Adipose tissue (tissue), 3 donors: Measurements from ENCODE around the gene FFAR1. TPM values are rescaled to one million over a fixed set of nuclear protein-coding genes. Genes with fewer than 3 reads are reported as not detected.
"Not testable (repeated sequence)": the region's sequence is repeated elsewhere in the genome, so short reads cannot be mapped to it uniquely, and the experiment has no call there.

Experiments
- H3K27ac ChIP-seq: one replicate; pipeline ENCODE4 v1.5.1; 2013; ENCODE audit warnings: low read depth, low read length
- WGBS, 3 donors: extraction: QIAGEN DNeasy Blood & Tissue Kit; methylation state at CpG; one replicate each; pipeline ENCODE4 v1.1.7; 2013; 5-methylcytosine and 5-hydroxymethylcytosine counted together
- polyA plus RNA-seq, 3 donors: library from polyadenylated mRNA; stranded (reverse); fragments of 200-250 nt; gene quantifications; one replicate each; pipeline ENCODE4 v1.2.3, GENCODE V29; 2013
- donor health status: healthy with polysubstance abuse.
- donor health status: Bipolar disorder and iron deficiency.
- donor health status: healthy.

Gene FFAR1
- polyA plus RNA-seq, 3 donors = 2.2 TPM; not detected in 2

DNA sequence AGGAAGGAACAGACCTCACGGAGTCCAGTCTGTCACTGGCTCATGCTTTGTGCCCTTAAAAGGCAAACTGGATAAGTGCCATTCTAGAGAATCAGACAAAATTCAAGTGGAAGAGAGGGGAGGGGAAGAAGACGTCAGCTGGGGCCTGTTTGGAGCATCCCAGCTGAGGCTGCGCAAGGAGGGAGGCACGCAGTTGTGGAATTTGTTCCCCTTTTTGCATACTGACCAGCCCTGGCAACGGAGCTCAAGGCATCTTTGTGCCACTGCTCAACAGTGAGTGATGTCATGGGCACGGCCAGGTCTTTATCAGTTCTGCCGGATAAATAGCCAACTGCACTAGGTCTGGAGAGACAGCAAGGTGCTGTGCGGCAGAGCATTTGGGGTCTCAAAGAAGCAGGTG is 23.0 kb downstream of the FFAR1 start, which contains the start of gene GPR42:
Gene GPR42 (plus strand): TSS at position 347 of the 400 bp plus-strand sequence. CDS start 292 bp downstream, outside the sequence.
- no peak within 1 kb of the TSS for H3K27ac ChIP-seq
- WGBS, 3 donors = 89 to 91% methylated on average over 7 of the region's 8 CpGs; no CpG with 5 or more reads in 1 of the 3 donors

DNA sequence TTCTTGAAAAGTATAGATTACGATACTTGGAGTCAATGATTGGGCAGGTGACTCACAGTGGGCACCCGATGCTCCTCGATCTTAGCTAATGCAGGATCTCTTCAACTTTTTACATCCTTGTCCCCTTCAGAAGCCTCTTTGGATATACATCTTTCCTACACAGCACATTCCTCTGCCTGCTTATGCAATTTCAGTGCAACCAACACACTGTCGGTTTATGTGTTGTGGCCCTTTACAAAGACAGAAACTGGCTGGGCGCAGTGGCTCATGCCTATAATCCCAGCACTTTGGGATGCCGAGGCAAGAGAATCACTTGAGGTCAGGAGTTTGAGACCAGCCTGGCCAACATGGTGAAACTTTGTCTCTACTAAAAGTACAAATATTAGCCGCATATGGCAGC is 25.8 kb downstream of the FFAR1 start:
- no peak overlapping the region for H3K27ac ChIP-seq
- WGBS, 3 donors = 83 to 87% (median 87%) methylated on average over 7 of the region's 7 CpGs

DNA sequence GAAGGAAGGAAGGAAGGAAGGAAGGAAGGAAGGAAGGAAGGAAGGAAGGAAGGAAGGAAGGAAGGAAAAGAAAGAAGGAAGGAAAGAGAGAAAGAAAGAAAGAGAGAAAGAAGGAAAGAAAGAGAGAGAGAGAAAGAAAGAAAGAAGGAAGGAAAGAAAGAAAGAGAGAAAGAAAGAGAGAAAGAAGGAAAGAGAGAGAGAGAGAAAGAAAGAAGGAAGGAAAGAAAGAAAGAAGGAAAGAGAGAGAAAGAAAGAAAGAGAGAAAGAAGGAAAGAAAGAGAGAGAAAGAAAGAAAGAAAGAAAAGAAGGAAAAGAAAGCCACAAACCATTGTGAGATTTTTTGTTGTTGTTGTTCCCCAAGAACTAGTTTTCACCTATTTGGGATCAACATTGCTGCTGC is 26.3 kb downstream of the FFAR1 start:
- H3K27ac ChIP-seq = not testable (repeated sequence)

DNA sequence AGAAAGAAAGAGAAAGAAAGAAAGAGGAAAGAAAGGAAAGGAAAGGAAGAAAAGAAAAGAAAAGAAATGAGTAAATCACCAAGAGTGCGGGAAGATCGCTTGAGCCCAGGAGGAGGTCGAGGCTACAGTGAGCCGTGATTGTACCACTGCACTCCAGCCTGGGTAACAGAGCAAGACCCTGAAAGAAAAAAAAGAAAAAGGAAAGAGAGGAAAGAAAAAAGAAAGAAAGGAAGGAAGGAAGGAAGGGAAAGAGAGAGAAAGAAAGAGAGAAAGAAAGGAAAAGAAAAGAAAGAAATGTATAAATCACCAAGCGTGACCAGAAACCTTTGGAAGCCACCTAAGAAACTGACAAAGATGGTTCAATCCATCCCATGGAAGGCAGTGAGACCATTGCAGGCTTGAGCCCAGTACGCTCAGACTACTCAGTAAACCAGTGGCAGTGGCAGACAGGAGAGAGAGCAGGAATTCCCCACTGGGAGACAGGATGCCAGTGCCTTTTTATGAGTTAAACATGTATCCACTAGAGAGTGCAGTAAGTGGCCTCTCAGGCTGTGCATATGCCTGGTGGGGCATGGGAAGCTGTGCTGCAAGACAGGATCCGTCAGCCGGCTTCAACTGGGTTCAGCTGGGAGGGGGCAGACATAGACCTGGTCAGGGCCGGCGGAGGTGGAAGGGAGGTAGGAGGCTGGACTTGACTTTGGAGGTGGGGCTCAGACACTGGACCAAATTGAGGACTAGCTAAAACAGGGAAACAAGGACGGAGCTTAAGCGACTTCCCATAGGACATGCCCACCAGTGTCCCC is 28.0 kb downstream of the FFAR1 start:
- 89 to 95% (median 91%) methylated on average over 12 of the region's 12 CpGs for WGBS, 3 donors
- no peak overlapping the region for H3K27ac ChIP-seq

DNA sequence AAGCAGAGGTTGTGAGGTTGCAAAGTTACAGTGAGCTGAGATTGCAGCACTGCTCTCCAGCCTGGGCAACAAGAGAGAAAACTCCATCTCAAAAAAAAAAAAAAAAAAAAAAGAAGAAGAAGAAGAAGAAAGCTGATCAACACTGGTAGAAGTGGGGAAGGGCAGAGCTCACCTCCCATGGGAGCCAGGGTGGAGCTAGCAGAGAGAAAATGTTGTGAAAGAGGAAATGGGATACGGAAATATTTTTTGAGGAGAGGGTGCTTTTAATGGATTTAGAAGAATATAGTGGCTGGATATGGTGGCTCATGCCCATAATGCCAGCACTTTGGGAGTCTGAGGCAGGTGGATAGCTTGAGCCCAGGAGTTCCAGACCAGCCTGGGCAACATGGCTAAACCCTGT is 30.0 kb downstream of the FFAR1 start:
- WGBS, 3 donors = 5 to 44% (median 31%) methylated on average over 1 of the region's 1 CpG
- H3K27ac ChIP-seq = no peak overlapping the region

DNA sequence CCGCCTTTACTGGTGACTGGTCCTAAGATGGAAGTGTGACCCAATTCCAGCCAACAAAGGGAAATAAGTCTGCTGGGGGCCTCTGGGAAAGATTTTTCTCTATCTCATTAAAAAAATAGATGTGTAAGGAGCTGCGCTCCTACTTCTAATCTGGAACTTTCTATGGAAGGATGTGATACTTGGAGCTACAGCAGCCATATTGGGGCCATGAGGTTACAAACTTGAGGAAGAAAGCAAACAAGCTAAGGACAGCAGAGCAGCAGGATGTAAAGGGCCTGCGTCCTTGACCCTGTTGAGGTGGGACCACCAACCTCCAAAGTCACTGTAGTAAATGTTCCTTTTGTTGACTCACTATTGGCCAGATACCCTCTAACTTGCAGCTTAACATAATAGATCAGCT is 30.7 kb downstream of the FFAR1 start:
- WGBS, 3 donors = 95 to 98% (median 97%) methylated on average over 3 of the region's 3 CpGs
- H3K27ac ChIP-seq = no peak overlapping the region

DNA sequence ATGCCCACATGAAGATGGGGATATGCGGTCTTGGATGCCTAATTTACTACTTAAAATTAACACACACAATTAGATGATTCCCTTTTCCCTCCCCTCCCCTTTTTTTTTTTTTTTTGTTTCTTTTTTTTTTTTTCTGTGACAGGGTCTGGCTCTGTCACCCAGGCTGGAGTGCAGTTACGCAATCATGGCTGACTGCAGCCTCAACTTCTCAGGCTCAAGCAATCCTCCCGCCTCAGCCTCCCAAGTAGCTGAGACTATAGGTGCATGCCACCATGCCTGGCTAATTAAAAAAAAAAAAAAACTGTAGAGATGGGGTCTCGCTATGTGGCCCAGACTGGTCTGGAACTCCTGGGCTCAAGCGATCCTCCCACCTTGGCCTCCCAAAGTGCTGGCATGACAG is 31.8 kb downstream of the FFAR1 start:
- 88 to 97% (median 97%) methylated on average over 5 of the region's 5 CpGs for WGBS, 3 donors
- not testable (repeated sequence) for H3K27ac ChIP-seq

DNA sequence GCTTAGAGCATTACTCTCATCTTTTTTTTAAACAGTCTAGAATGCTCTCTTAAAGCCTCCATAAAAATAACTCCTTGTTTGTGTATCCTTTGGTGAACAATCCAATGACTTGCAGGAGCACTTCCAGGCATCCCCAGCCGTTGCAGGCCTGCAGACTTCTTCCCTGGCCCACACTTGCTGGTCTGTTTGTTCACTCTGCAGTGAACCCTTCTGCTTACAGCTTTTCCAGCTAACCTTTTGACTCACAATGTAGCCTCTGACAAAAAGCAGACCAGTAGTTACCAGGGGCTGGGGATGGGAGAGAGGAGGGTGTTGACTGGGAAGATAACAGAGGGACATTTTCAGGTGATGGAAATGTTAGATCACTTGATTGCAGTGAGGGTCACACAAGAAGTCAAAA is 32.3 kb downstream of the FFAR1 start:
- no peak overlapping the region for H3K27ac ChIP-seq
- WGBS, 3 donors = 32 to 55% (median 42%) methylated on average over 1 of the region's 1 CpG

DNA sequence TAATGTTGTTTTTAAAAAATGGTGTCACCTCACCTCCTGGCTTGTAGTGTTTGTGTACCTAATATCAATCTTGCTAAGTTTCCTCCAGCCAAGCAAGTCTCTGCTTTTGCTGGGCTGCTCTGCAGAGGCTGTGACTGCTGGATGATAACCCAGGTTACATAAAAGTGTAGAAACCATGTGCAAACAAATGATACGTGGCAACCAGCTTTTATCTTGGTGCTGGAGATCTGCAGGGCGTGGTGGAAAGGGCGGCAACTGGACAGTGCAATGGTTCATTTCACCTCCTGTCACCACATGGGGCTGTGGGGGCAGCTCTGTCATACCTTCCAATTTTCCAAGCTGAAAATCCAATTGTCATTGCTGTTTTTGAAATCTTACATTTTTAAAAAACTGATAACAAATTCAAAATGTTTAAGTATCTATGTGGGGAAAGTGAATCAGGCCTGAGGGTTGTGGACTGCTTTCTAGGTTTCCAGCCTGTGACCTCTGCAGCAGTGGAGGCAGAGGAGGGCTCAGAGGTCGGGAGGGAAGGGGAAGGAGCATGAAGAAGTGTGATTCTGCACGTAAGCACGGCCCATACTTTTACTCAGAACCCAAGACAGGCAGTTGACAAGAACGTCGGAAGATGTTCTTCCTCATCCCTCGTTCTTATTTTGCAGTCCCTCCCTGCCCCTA is 32.9 kb downstream of the FFAR1 start:
- 62 to 66% (median 66%) methylated on average over 9 of the region's 9 CpGs for WGBS, 3 donors
- H3K27ac ChIP-seq = no peak overlapping the region

DNA sequence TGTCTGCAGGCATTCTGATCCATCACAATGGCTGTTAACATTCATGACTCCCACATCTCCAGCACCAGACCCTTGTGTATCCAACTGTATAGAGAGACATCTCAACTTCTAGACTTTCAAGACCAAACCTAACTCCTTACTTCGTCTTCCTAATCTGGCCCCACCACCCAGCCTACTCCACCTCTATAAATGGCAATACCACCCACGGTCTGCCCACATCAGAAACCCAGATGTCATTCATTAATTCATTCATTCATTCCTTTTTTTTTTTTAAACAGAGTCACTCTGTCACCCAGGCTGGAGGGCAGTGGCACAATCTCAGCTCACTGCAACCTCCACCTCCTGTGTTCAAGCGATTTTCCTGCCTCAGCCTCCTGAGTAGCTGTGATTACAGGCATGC is 33.6 kb downstream of the FFAR1 start:
- no peak overlapping the region for H3K27ac ChIP-seq
- WGBS, 3 donors = 60 to 89% (median 66%) methylated on average over 3 of the region's 3 CpGs

DNA sequence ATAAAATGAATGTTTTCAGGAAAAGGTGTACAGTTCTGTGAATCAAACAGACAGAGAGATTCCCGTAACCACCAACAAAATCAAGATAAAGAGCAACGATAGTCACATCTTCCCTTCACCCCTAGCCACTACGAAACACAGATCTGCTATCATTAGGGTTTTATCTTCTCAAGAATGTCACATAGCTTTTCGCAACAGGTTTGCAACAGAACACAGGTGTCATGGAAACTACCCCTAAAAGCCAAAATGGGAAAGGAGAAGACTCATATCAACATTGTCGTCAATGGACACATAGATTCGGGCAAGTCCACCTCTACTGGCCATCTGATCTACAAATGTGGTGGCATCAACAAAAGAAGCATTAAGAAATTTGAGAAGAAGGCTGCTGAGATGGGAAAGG is 34.2 kb downstream of the FFAR1 start:
- 90 to 95% (median 93%) methylated on average over 6 of the region's 6 CpGs for WGBS, 3 donors
- H3K27ac ChIP-seq = no peak overlapping the region

DNA sequence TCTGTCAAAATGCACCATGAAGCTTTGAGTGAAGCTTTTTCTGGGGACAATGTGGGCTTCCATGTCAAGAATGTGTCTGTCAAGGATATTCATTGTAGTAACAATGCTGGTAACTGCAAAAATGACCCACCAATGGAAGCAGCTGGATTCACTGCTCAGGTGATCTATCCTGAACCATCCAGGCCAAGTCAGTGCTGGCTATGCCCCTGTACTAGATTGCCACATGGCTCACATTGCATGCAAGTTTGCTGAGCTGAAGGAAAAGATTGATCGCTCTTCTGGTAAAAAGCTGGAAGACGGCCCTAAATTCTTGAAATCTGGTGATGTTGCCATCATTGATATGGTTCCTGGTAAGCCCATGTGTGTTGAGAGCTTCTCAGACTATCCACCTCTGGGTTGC is 35.8 kb downstream of the FFAR1 start:
- no peak overlapping the region for H3K27ac ChIP-seq
- 86 to 91% (median 89%) methylated on average over 2 of the region's 2 CpGs for WGBS, 3 donors

DNA sequence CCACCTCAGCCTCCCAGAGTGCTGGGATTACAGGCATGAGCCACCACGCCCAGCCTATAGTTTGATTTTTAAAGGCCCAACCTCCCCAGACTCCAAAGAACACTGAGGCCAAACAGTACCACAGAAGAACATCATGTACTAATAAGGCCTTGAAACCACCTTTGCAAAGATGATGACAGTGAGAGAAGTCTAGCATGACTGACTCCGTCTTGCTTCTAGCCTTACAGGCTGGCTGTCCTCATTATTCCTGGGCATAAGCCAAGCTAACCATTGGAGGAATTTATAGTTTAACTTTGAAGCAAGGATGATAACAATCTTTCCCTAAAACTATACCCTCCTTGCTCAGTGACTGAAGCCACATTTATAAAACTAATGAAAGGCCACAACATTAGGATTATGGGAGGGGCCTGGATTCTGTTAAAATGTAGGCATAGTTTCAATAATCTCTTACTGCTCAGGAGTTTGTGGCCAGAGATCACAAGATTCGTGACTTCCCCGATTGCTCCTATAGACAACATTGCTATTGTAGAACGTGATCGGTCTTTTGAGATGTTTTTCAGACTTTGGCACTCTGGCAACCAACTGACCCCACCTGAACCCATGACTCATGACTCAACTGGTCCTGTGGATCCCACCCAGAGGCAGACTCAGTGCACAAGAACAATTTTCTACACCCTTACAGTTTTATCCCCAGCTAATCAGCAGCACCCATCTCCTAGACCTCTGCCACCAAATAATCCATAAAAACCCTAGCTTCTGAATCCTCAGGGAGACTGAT is 40.8 kb downstream of the FFAR1 start:
- WGBS, 3 donors = 80 to 97% (median 87%) methylated on average over 6 of the region's 6 CpGs
- H3K27ac ChIP-seq = no peak overlapping the region

DNA sequence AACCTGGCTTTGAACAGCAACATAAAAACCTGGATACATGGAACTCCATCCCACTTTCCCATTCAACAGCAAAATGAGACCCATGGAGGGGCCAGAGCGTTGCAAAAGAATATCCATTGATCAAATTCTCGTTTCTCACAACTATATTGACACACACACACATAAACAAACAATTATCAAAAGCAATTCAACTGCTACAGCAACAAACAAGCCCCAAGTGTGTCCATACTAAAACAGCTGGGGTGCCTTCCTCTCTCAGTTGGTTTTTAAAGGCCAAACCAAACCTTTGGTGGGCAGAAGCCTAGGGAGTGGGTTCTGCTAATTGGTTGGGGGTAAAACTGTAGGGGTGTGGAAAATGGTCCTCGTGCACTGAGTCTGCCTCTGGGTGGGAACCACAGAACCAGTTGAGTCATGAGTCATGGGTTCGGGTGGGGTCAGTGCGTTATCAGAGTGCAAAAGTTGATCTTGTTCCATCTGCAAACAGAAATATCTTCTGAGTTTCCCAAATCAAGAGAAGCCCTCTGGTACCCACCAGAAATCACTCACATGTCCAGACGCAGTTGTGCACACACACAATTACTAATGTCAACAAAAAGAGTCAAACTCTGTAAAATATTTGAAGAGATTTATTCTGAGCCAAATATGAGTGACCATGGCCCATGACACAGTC is 41.6 kb downstream of the FFAR1 start:
- no peak overlapping the region for H3K27ac ChIP-seq
- WGBS, 3 donors = 70 to 75% (median 74%) methylated on average over 6 of the region's 6 CpGs

DNA sequence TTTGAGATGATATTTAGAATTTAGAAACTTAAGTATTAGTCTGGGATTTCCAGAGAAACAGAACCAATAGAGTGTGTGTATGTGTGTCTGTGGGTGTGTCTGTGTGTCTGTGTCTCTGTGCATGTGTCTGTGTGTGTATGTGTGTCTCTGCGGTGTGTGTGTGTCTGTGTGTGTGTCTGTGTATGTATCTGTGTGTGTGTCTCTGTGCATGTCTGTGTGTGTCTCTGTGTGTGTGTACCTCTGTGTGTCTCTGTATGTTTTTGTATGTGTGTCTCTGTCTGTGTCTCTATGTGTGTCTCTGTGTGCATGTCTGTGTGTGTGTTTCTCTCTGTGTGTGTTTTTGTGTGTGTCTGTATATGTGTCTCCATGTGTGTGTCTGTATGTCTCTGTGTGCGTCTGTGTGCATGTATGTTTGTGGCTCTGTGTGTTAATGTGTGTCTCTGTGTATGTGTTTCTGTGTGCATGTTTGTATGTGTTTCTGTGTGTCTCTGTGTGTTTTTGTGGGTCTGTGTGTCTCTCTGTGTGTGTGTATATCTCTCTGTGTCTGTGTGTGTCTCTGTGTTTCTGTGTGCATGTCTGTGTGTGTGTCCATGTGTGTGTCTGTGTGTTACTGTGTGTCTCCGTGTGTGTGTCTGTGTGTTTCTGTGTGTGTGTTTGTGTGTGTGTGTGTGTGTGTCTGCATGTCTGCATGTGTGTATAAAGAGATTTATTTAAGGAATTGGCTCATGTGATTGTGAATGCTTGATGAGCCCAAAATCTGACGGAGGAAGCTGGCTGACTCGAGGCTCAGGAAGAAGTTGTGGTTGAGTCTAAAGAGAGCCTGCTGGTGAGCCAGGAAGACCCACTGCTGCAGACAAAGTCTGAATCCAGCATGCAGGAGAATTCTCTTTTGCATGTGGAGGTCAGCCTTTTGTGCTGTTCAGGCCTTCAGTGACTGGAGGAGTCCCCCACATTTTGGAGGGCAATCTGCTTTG is 45.3 kb downstream of the FFAR1 start:
- no peak overlapping the region for H3K27ac ChIP-seq
- 66 to 83% (median 69%) methylated on average over 5 of the region's 5 CpGs for WGBS, 3 donors

DNA sequence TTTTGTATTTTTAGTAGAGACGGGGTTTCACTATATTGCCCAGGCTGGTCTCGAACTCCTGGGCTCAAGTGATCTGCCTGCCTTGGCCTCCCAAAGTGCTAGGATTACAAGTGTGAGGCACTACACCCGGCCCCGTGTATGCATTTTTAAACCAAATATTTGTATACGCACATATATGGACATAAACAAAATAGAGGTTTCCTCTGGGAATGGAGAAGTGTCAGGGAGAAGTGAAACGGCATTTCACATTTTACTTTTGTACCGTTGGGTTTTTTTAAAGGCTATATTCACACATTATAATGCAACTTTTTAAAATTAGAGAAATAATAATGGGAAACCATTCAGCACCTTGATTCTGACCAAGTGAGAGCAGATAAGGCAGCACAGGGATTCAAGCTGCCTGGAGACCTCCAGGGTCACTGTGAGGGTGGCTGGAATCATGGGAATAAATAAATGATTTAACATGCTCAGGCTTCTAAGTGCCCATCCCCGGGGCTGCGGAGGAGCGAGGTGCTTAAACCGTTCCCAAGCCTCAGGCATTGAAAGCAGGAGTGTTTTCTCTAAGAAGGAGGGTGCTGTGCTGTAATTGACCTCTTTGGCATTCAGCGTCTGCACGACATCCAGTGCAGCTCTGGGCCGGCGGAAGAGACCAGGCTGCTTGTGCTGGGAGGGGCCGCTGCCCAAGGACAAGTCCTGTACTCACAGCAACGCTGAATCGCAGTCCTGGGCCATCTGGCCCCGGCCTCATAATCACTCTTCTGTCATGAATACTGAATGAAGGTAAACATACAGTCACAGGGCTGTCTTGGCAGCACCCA is 47.9 kb downstream of the FFAR1 start:
- H3K27ac ChIP-seq = no peak overlapping the region
- WGBS, 3 donors = 29 to 60% (median 50%) methylated on average over 19 of the region's 19 CpGs
